GM12891 (cell line): Measurements from ENCODE around the gene PPP4R2.
A peak's percentile ranks its signal among the peaks of the same experiment; 100 is the strongest.
"Not testable (repeated sequence)": the region's sequence is repeated elsewhere in the genome, so short reads cannot be mapped to it uniquely, and the experiment has no call there.

Experiments
- DNase-seq: peaks from one replicate; pipeline ENCODE4 v3.0.0; 2011; ENCODE audit warnings: low spot score; ENCODE audit not compliant: insufficient read length
- FAIRE-seq: peaks from 2 replicates; lab custom pipeline; 2011; peaks lifted over from hg19 to GRCh38; lab: Jason Lieb, UNC
- PAX5 ChIP-seq: IDR thresholded peaks from 2 replicates; pipeline ENCODE4 v1.6.1; 2011; ENCODE audit warnings: low read length, moderate library complexity, mild to moderate bottlenecking; ENCODE audit not compliant: insufficient read depth, severe bottlenecking
- POLR2A ChIP-seq: IDR thresholded peaks from 2 replicates; pipeline ENCODE4 v1.6.1; 2011; ENCODE audit warnings: low read depth, low read length, control low read depth
- POLR2AphosphoS5 ChIP-seq: IDR thresholded peaks from 2 replicates; pipeline ENCODE4 v1.6.1; 2011; ENCODE audit warnings: low read depth, low read length, control low read depth
- POU2F2 ChIP-seq: IDR thresholded peaks from 2 replicates; pipeline ENCODE4 v1.6.1; 2011; ENCODE audit warnings: low read depth, mild to moderate bottlenecking, control low read depth, low read length, moderate library complexity
- SPI1 ChIP-seq: IDR thresholded peaks from 2 replicates; pipeline ENCODE4 v1.6.1; 2011; ENCODE audit warnings: low read depth, low read length, control low read depth
- TAF1 ChIP-seq: IDR thresholded peaks from 2 replicates; pipeline ENCODE4 v1.6.1; 2011; ENCODE audit warnings: low read depth, low read length, control low read depth

PPP4R2 gene

DNA sequence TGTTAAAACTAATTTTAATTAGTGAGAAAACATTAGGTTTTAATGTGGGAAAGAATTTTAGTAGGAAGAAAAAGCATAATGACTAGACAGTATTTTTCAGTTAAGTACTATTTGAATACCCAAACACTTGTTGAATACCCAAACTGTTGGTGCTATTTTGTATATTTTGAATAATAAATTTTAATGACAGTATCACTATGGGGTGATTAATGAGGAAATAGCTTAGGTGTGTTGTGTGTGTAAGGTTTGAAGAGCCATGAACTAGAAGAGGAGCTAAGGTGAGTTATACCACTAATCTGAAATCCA, 60.2 kb downstream of the PPP4R2 start:
- TF ChIP-seq PAX5 (no peak), TAF1 (no peak), POLR2AphosphoS5 (no peak), SPI1 (no peak), POLR2A (no peak), POU2F2 (no peak)
- FAIRE-seq (no peak), DNase-seq (no peak)

DNA sequence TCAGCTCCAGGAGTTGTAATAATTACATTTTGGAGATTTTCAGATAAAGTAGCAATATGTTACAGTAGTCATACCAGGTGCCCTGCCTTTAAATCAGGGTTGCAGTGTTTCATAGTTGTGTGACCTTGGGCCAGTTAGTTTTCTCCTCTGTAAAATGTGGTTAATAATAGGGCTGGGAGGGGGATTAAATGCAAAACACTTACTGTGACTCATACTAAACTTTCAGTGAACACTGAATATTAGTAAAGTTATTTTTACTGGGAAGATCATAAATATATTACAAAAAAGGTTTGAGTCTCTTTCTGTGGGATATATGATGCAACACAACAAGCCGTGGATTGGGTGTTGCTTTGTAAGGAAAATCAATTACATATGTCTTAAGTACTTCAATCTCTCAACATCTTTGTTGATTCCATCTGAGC, 63.7 kb downstream of the PPP4R2 start:
- TF ChIP-seq TAF1 (no peak), POLR2AphosphoS5 (no peak), SPI1 (no peak), POLR2A (no peak), POU2F2 (no peak), PAX5 (no peak)
- peak; percentile 23 for FAIRE-seq
- DNase-seq: no peak

DNA sequence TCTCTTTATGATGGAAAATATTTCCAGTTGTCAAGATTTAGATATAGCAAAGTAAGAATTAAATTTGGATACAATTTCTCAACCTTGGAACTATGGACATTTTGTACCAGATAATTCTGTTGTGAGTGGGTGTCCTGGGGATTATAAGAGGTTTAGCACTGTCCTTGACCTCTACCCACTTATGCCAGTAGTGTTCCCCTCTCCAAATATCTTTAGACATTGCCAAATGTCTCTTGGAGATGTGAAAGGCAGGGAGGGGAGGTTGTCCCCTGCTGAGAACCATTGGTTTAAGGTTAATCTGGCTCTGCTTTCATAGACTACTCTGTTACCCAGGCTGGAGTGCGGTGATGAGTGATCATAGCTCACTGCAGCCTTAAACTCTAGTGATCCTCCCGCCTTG, 64.8 kb downstream of the PPP4R2 start, which contains the start of gene EBLN2:
Gene EBLN2, plus strand, starts transcription at position 244 of the 400 bp plus-strand sequence. CDS start 423 bp downstream, outside the sequence.
- TF ChIP-seq SPI1: no peak
- no peak for TF ChIP-seq POU2F2
- TF ChIP-seq PAX5: no peak
- TF ChIP-seq TAF1: no peak
- TF ChIP-seq POLR2AphosphoS5: no peak
- TF ChIP-seq POLR2A: no peak
- peak; percentile 56 for FAIRE-seq
- DNase-seq: no peak

DNA sequence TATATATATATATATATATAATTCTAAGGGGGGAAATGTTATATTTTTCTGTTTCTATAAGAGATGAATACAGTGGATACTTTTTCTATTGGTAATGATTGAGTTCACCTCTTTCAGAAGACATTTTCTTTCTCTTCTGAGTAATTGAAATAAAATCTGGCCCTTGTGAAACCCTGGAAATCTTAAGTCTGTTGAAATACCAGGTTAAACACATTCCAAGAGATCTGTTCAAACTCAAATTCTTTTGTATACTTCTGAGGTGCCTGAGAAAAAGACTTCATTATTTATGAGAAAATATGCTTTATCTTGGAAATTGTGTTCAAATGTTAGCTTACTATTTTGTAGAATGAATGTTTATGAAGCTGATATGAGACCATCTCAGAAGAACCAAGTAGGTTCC, 69.6 kb downstream of the PPP4R2 start:
- not testable (repeated sequence) for DNase-seq, FAIRE-seq

DNA sequence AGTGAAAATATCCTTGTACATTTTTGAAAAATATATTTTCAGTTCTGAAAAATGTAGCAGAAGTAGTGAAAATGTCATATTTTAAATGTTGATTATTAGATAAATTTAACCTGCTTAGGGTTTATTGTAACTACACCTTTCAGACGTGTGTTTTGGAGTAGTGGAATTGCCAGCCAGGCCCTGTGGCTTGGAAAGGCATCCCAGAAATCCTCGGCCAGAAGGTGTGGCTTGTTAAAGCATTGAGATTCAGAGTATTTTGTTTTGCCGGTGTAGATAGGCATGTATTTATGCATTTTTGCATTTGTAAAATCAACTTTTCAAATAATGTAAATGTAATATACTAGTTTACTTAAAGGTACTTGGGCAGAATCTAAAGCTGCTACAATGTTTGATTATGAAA, 71.8 kb downstream of the PPP4R2 start:
- FAIRE-seq: no peak

DNA sequence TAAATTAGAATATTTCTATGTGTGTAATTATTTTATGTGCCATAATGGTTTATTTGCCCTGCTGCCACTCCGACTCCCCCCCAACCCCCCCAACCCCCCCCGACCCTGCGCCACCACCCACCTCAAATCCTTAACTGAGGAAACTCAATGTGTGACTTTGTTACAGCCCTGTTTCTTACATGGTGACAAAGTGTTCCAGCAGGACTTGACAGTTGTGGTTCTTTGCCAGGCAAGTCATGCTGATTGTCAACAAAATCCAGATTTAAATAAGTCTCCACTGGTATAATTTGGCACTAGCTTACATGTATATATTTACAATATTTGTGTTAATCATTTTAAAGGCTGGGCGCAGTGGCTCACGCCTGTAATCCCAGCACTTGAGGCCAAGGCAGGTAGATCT, 72.6 kb downstream of the PPP4R2 start:
- DNase-seq: no peak
- no peak for FAIRE-seq
- TF ChIP-seq TAF1: no peak
- no peak for TF ChIP-seq SPI1
- TF ChIP-seq POLR2A: no peak
- TF ChIP-seq POLR2AphosphoS5: no peak
- no peak for TF ChIP-seq PAX5
- no peak for TF ChIP-seq POU2F2

More for the DNA sequence above, 71.8 kb downstream of the PPP4R2 start:
- TF ChIP-seq POLR2A: no peak
- TF ChIP-seq POU2F2: no peak
- TF ChIP-seq PAX5: no peak
- no peak for TF ChIP-seq TAF1
- TF ChIP-seq SPI1: no peak
- TF ChIP-seq POLR2AphosphoS5: no peak
- DNase-seq: no peak

DNA sequence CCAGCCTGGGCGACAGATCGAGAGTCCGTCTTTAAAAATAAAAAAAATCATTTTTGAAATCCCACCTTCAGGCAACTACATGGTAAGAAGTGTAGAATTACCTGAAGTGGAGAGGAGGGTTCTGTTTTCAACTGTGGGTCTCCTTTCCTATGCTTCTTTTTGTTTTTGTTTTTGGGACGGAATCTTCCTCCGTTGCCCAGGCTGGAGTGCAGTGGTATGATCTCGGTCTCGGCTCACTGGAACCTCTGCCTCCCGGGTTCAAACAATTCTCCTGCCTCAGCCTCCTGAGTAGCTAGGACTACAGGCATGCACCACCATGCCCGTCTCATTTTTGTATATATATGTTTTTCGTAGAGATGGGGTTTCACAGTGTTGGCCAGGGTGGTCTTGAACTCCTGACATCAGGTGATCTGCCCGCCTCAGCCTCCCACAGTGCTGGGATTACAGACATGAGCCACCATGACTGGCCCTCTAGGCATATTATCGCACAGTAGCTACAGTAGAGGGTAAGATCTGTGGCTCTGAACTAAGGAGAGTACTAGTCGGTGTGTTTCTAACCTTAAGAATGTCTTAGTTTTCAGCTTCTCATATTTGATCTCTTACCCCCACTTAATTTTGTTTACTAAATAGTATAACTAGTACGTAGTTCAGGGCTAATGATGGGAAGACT, 73.3 kb downstream of the PPP4R2 start:
- TF ChIP-seq TAF1 (no peak), POLR2A (no peak), SPI1 (no peak), POLR2AphosphoS5 (no peak), PAX5 (no peak), POU2F2 (no peak)
- no peak for FAIRE-seq
- DNase-seq: no peak

DNA sequence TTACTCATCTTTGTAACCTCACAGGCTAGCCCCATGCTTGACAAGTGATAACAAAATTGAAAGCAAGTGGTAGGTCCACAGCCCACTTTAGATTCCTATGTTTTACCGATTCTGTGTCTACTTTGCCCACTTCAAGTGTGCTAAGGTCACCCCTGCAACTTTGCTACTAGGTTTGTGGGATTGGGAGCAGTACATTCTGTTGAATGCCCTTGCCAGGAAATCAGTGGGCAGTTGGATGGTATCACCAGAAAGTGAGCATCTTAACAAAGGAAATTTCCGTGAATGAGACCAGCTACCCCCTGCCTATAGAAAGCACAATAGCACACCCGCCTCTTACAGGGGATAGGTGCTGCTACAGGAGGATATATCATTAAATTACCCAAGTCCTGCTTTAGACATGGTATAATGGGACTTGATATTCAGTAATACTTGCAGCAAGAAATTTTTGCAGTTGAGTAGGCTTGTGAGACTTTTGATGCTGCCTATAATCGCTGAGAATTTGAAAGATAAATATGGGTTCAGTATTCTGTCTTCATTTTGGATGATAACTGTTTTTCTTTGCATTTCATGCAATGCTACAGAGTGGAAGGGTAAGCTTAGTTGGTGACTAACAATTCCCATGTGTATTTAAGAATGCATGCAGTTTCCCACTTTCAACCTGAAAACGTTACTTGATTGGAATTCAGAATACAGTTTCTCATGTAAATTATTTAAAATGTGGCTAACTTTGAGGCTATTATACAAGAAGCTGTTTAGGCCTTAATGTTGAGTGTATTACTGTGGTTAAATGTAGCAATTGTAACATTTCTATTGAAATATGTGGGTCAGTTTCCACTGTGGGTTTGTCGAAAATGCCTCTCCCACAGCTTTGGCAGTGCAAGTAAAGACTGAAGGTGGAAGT, 74.3 kb downstream of the PPP4R2 start:
- FAIRE-seq: peak; percentile 43
- DNase-seq: no peak
- TF ChIP-seq POU2F2: no peak
- TF ChIP-seq POLR2A: no peak
- TF ChIP-seq TAF1: no peak
- no peak for TF ChIP-seq PAX5
- TF ChIP-seq POLR2AphosphoS5: no peak
- TF ChIP-seq SPI1: no peak

DNA sequence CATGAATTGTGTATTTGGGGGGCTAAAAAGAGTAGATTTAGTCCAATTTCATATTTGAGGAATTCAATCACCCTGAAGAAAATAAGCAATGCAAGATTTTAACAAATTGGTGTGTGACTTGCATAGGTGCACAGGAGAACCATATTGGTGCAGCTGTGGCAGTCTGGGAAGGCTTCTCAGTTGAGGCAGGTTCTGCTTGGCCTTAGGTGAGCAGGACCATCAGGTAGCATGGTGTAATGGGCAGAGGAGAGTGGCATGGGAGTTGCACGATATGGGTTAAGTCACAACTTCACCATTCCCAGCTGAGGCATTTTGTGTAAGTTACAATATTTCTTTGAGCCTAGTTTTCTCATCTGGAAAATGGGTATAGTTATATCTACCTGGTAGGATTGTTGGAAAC, 75.3 kb downstream of the PPP4R2 start:
- no peak for TF ChIP-seq PAX5
- DNase-seq (no peak), FAIRE-seq (peak; percentile 82)

DNA sequence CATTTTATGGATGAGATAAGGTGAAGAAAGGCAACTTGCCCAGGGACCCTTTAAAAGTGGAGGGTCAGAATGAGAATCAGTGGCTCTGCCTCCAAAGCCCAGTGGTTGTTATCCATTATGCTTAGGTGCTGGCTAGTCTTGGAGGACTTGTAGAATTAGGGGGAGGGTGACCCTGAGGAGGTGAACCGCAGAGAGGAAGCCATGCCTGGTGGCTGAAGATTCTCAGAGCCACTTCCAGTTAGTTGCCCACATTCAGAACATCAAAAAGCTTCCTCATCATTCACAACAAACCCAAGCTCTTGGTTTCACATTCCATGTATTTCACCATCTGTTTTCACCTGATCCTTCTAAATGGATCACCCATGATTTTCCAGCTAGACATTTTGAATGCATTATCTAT, 76.0 kb downstream of the PPP4R2 start:
- DNase-seq: no peak
- FAIRE-seq: no peak
- no peak for TF ChIP-seq POLR2AphosphoS5
- TF ChIP-seq POLR2A: no peak
- TF ChIP-seq SPI1: no peak
- no peak for TF ChIP-seq POU2F2
- TF ChIP-seq TAF1: no peak
- no peak for TF ChIP-seq PAX5
